ENCODE results near the gene PRR5. TPM values are rescaled to one million over a fixed set of nuclear protein-coding genes. Genes with fewer than 3 reads are reported as not detected.

Gene PRR5
- total RNA-seq, 4 donors from 2014 or later = 0.29 to 20.0 (median 10.8) TPM

- H3K4me1 ChIP-seq = no peaks in the 10 kb centered on the region
- TF ChIP-seq POLR2A (IDR thresholded peaks at IDR 0.05) (no peak), CTCF (IDR thresholded peaks at IDR 0.05) (no peak)
- no peak for DNase-seq
- H3K4me3 ChIP-seq = no peak overlapping the region
- H3K36me3 ChIP-seq = no peaks in the 10 kb centered on the region
- no peaks in the 10 kb centered on the region for H3K27me3 ChIP-seq
- no peak overlapping the region for H3K27ac ChIP-seq
- H3K9me3 ChIP-seq = no peaks in the 10 kb centered on the region
- intact Hi-C loops (cut with DNase I; ENCODE audit: low total_unique reads) = loop anchor here (5.0 kb wide), 1 partner anchor 38 kb away; no protein-coding TSS in a partner anchor
Measured at GRCh38 chr22:44734801-44735517, 33.0 kb downstream of the PRR5 start.

- H3K4me1 ChIP-seq = no peaks in the 10 kb centered on the region
- H3K27ac ChIP-seq = no peak overlapping the region
- no peak overlapping the region for H3K4me3 ChIP-seq
- intact Hi-C loops (cut with DNase I; ENCODE audit: low total_unique reads) = loop anchor here (5.0 kb wide), 1 partner anchor 38 kb away; no protein-coding TSS in a partner anchor
- DNase-seq = peak; percentile 69 to 70
- no peaks in the 10 kb centered on the region for H3K36me3 ChIP-seq
- TF ChIP-seq POLR2A (IDR thresholded peaks at IDR 0.05) (no peak), CTCF (IDR thresholded peaks at IDR 0.05) (peak; percentile 93 to 99 (median 98))
- no peaks in the 10 kb centered on the region for H3K27me3 ChIP-seq
- H3K9me3 ChIP-seq = no peaks in the 10 kb centered on the region
Measured at GRCh38 chr22:44735518-44736428, 33.8 kb downstream of the PRR5 start.

GRCh38 chr22:44736581-44737405 lies 34.8 kb downstream of the PRR5 start:
- H3K4me1 ChIP-seq = no peaks in the 10 kb centered on the region
- H3K9me3 ChIP-seq = no peaks in the 10 kb centered on the region
- H3K27ac ChIP-seq = no peak overlapping the region
- intact Hi-C loops (cut with DNase I; ENCODE audit: low total_unique reads) = loop anchor here (5.0 kb wide), 1 partner anchor 39 kb away; no protein-coding TSS in a partner anchor
- no peaks in the 10 kb centered on the region for H3K36me3 ChIP-seq
- H3K27me3 ChIP-seq = no peaks in the 10 kb centered on the region
- H3K4me3 ChIP-seq = no peak overlapping the region
- TF ChIP-seq CTCF (IDR thresholded peaks at IDR 0.05) = no peak
- TF ChIP-seq POLR2A (IDR thresholded peaks at IDR 0.05) = no peak
- no peak for DNase-seq

GRCh38 chr22:44737406-44738346 lies 35.7 kb downstream of the PRR5 start:
- Histone ChIP-seq H3K27ac (no peak overlapping the region), H3K9me3 (no peaks in the 10 kb centered on the region), H3K27me3 (no peaks in the 10 kb centered on the region), H3K4me1 (no peaks in the 10 kb centered on the region), H3K4me3 (no peak overlapping the region), H3K36me3 (no peaks in the 10 kb centered on the region)
- no peak for DNase-seq
- intact Hi-C loops (cut with DNase I; ENCODE audit: low total_unique reads) = loop anchor here (5.0 kb wide), 1 partner anchor 40 kb away; no protein-coding TSS in a partner anchor
- TF ChIP-seq POLR2A (IDR thresholded peaks at IDR 0.05) = no peak
- TF ChIP-seq CTCF (IDR thresholded peaks at IDR 0.05) = no peak
